ENCODE data around the gene SEC16B.

SEC16B gene

DNA sequence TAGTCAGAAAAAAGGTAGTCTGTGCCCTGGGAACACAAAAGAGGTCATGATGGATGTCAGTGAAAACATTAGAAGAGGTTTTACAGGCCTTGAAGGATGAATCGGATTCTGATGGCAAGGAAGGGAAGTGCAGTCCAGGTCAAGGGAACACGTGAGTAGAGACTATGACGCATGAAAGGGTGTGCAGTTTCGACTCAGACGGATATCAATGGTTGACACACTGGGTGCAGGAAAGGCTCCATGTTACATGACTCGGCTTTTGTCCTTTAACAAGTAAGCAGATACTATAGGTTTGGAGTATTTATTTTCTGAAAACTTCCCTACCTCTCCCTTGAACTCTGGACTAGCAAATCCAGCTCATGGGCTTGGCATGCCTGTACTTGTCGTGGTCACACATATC, 55.3 kb downstream of the SEC16B start:
- H3K4me3 ChIP-seq (ENCODE audit: low read depth, low read length): no peak overlapping the region
- TF ChIP-seq, protein P1, sequence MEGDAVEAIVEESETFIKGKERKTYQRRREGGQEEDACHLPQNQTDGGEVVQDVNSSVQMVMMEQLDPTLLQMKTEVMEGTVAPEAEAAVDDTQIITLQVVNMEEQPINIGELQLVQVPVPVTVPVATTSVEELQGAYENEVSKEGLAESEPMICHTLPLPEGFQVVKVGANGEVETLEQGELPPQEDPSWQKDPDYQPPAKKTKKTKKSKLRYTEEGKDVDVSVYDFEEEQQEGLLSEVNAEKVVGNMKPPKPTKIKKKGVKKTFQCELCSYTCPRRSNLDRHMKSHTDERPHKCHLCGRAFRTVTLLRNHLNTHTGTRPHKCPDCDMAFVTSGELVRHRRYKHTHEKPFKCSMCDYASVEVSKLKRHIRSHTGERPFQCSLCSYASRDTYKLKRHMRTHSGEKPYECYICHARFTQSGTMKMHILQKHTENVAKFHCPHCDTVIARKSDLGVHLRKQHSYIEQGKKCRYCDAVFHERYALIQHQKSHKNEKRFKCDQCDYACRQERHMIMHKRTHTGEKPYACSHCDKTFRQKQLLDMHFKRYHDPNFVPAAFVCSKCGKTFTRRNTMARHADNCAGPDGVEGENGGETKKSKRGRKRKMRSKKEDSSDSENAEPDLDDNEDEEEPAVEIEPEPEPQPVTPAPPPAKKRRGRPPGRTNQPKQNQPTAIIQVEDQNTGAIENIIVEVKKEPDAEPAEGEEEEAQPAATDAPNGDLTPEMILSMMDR (IDR thresholded peaks at IDR 0.05; ENCODE audit: borderline replicate concordance, insufficient read depth, low read depth, low read length): no peak

DNA sequence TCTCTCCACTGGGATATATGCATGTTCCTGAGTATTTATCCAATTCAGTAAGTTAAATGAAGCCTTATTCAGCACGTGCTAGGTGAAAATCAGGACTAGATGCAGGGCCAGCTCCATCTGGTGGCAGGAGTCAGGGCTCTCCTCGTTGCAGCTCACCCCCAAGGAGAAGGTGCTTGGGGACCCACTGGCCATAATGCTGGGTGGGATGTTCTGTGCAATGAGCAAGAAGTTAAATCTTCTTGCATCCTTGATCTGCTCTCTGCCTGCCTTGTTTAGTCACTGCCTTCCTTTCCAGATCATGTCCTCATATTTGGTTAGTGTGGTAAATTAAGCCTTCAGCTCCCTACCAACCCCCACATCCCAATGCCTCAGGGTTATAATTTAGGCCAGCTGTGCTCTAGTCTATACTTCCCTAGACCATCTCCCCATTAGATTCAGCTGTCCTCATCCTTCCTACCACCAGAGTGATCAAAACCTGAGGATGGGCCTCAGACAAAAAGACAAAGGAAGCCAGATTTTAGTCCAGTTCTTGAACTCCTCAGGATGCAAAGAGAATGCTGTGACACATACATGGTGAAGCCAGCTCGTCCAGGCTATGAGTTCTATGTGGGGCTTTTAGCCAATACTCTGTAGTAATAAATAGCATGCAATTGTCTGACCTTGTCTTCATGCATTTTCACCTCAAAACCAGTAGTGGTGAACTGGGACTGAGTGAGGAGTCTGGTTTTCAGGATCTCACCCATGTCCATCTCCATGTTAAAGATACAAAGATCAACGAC, 55.9 kb downstream of the SEC16B start:
- TF ChIP-seq, protein P1 (IDR thresholded peaks at IDR 0.05; ENCODE audit: borderline replicate concordance, insufficient read depth, low read depth, low read length): peak; percentile 29; the same call in 1 of the 2 replicates
- no peak overlapping the region for H3K4me3 ChIP-seq (ENCODE audit: low read depth, low read length)

DNA sequence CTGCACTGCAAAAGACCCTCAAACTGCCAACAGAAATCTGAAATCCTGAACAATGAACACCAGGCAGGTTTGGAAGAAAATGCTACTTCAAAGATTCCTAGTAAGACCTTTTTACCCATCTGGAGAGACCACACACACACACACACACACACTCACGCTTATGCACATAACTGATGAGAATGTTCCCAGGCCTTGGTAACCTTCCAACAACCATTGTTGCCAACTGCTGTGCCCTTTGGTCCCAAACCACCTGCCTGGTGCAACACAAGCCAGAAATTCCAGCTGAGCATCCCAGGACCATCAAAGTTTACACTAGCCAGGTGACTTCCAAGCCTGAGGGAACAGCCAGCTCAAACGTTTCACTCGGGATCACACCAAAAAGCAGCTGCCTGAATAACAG, 56.9 kb downstream of the SEC16B start:
- TF ChIP-seq, protein P1 (IDR thresholded peaks at IDR 0.05; ENCODE audit: borderline replicate concordance, insufficient read depth, low read depth, low read length): no peak

DNA sequence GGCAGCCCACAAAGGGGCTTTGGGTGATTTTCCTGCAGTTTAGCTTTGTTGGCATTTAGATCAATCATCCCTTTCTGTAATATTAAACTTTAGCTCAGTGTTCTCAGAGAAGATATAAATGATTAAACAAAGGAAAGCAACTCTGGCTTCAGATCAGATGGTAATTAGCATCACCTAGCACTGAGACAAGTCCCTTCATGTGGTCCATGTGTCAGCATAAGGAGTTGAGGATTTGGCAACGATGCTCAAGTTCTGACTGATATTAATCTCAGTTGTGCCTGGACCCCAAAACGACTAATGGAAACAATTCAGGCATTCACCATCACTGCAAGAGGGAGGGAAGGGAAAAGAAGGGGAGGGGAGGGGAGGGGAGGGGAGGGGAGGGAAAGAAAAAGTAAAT, 60.4 kb downstream of the SEC16B start:
- H3K4me3 ChIP-seq (ENCODE audit: low read depth, low read length): no peak overlapping the region
- TF ChIP-seq, protein P1 (IDR thresholded peaks at IDR 0.05; ENCODE audit: borderline replicate concordance, insufficient read depth, low read depth, low read length): no peak

More for the DNA sequence above, 56.9 kb downstream of the SEC16B start:
- H3K4me3 ChIP-seq (ENCODE audit: low read depth, low read length): no peak overlapping the region

DNA sequence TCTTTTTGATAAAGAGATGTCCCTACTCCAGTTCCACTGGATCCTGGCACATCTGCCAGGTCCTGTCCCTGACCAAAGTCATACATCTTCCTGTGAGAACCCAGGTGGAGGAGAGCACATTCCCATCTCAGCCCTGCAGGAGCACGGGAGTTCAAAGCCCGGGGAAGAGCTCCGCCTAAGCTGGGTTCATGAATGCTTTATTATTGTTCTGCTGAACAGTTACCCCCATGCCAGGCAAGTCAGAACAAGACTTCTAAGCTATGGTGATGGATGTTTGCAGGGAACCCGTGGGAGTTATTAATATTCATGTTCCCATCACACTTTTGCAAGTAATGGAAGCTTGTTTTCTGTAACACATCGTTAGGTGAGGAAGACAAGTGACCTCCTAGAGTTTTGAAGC, 62.9 kb downstream of the SEC16B start:
- TF ChIP-seq, protein P1 (IDR thresholded peaks at IDR 0.05; ENCODE audit: borderline replicate concordance, insufficient read depth, low read depth, low read length): no peak
- H3K4me3 ChIP-seq (ENCODE audit: low read depth, low read length): no peak overlapping the region

DNA sequence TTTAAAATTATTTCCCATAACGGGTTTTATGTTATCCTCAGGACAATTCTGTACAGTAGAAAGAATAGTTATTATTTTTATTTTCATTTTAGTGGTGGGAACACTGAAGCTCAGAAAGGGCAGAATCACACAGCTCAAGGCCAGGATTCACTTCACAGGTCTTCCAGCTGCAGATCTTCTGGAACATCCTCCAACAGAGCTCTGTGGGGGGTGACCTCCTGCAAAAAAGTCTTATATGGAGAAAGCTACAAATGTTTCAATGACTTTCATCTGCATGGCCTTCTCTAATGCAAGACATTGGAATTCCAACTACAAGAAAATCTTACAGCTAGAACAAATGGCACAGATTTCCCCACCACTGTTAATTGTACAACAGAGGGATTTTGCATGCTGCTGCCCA, 64.2 kb downstream of the SEC16B start:
- no peak overlapping the region for H3K4me3 ChIP-seq (ENCODE audit: low read depth, low read length)
- TF ChIP-seq, protein P1 (IDR thresholded peaks at IDR 0.05; ENCODE audit: borderline replicate concordance, insufficient read depth, low read depth, low read length): no peak

DNA sequence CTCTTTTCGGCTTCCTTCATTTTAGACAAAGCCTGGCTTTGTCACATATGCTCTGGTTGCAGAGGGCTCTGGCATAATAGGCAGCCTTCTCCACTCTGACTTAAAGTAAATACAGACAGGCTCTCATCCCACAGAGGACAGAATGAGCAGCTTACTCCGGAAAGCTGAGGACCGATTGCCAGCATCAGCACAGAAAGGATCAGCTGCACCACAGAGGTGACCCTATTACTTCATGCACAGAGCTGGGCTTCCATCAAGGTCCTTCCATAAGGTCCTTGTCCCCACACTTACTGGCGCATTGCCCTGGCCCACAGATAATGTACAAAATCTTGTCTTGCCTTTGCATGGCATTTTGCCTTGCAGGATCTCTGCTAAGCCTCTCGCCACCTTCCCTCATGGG, 67.6 kb downstream of the SEC16B start:
- TF ChIP-seq, protein P1 (IDR thresholded peaks at IDR 0.05; ENCODE audit: borderline replicate concordance, insufficient read depth, low read depth, low read length): no peak
- no peak overlapping the region for H3K4me3 ChIP-seq (ENCODE audit: low read depth, low read length)

Data from GM12875 (cell line).